K562 (cell line): ENCODE data around the gene COL9A2. TPM values are rescaled to one million over a fixed set of nuclear protein-coding genes. Genes with fewer than 3 reads are reported as not detected.

ENCODE experiments used
- ATAC-seq: fragments of 200-7000 bp; cut with Tn5 transposase; 3 replicates; pipeline ENCODE4 v1.9.1; 2020; ENCODE audit warnings: moderate library complexity
- BruUV-seq: library from RNA; stranded (reverse); fragments of 400-500 nt; replicated peaks from 2 replicates; lab custom pipeline; 2021; lab: Mats Ljungman, UMichigan
- CTCF ChIA-PET: fragments of 300-600 bp; formaldehyde crosslinking; extraction: SDS; loops from one replicate; lab custom pipeline; 2021; ENCODE audit warnings: low intra/inter-chr PET ratio; lab: Yijun Ruan, JAX
- POLR2A ChIA-PET: fragments of 300-600, 350-650 bp; sonication (Branson Sonifier 250); formaldehyde crosslinking; extraction: SDS; loops from one replicate; lab custom pipeline; 2021; ENCODE audit warnings: antibody characterized with exemption, inconsistent platforms; lab: Yijun Ruan, JAX
- DNase-seq, 4 experiments: peaks; one replicate each; pipeline versions ENCODE4 v3.0.0 to v3.0.0-alpha.2; 2011 to 2018; ENCODE audit warnings: low spot score in 3 of 4, mixed read lengths in 3 of 4; ENCODE audit errors: extremely low read depth in 1 of 4
- FAIRE-seq: peaks from 2 replicates; lab custom pipeline; 2011; peaks lifted over from hg19 to GRCh38; lab: Jason Lieb, UNC
- H2AFZ ChIP-seq: 2 replicates; pipeline ENCODE4 v1.6.0; 2011; ENCODE audit warnings: low read depth, low read length, control low read depth, inconsistent platforms
- H3K27ac ChIP-seq: fragments of 200-600 bp; 3 replicates; pipeline ENCODE4 v1.8.0; 2011; ENCODE audit warnings: low read depth, mild to moderate bottlenecking, control low read depth, inconsistent platforms, low read length, moderate library complexity, mixed read lengths; ENCODE audit errors: extremely low read depth
- H3K27me3 ChIP-seq, 2 experiments: fragments of 300-600 bp in 1 of 2; 2 replicates in 1 of 2; 3 replicates in 1 of 2; pipeline versions ENCODE4 v1.6.0 to v1.8.0; 2011; ENCODE audit warnings: inconsistent platforms in 2 of 2, low read length in 2 of 2, mild to moderate bottlenecking in 1 of 2, mixed read lengths in 1 of 2, moderate library complexity in 1 of 2; ENCODE audit not compliant: control insufficient read depth in 2 of 2, insufficient read depth in 2 of 2
- H3K36me3 ChIP-seq: fragments of 300-600 bp; 3 replicates; pipeline ENCODE4 v1.8.0; 2011; ENCODE audit warnings: mild to moderate bottlenecking, low read length, inconsistent platforms; ENCODE audit not compliant: control insufficient read depth, insufficient read depth
- H3K4me1 ChIP-seq, 2 experiments: fragments of 200-600 bp in 1 of 2; replicated peaks in 1 of 2; 2 replicates in 1 of 2; 3 replicates in 1 of 2; pipeline versions ENCODE4 v1.5.1 to v1.8.0; 2011; ENCODE audit warnings: inconsistent platforms in 2 of 2, low read length in 2 of 2, mild to moderate bottlenecking in 1 of 2, mixed read lengths in 1 of 2, moderate library complexity in 1 of 2; ENCODE audit not compliant: control insufficient read depth in 2 of 2, insufficient read depth in 2 of 2
- H3K4me2 ChIP-seq: 2 replicates; pipeline ENCODE4 v1.6.1; 2011; ENCODE audit warnings: low read length, control low read depth, inconsistent platforms, mixed read lengths; ENCODE audit not compliant: insufficient read depth
- H3K4me3 ChIP-seq: fragments of 200-600 bp; sonication (generic), shearing (Covaris generic); 2 replicates; pipeline ENCODE4 v1.5.1; 2016; ENCODE audit warnings: control low read depth, inconsistent platforms
- H3K79me2 ChIP-seq: fragments of 200-600 bp; 3 replicates; pipeline ENCODE4 v1.8.0; 2011; ENCODE audit warnings: low read length, inconsistent platforms; ENCODE audit not compliant: control insufficient read depth, insufficient read depth
- H3K9ac ChIP-seq, 2 experiments: 2 replicates each; pipeline versions ENCODE4 v1.6.0 to v1.6.1; 2011; ENCODE audit warnings: low read depth in 2 of 2, low read length in 2 of 2, control low read depth in 1 of 2, inconsistent platforms in 1 of 2, mild to moderate bottlenecking in 1 of 2, mixed read lengths in 1 of 2; ENCODE audit not compliant: insufficient read depth in 1 of 2
- H3K9me1 ChIP-seq: one replicate; pipeline ENCODE4 v1.6.0; 2011; ENCODE audit warnings: inconsistent platforms, mild to moderate bottlenecking, low read length, moderate library complexity; ENCODE audit not compliant: control insufficient read depth, insufficient read depth
- H3K9me3 ChIP-seq: replicated peaks from 2 replicates; pipeline ENCODE4 v1.5.1; 2011; ENCODE audit warnings: low read depth, low read length, inconsistent platforms; ENCODE audit not compliant: control insufficient read depth, insufficient read depth
- H4K20me1 ChIP-seq: replicated peaks from 2 replicates; pipeline ENCODE4 v1.6.1; 2011; ENCODE audit warnings: low read length, inconsistent platforms, mixed read lengths; ENCODE audit not compliant: control insufficient read depth, insufficient read depth
- C11orf30 ChIP-seq: fragments of 450-650 bp; IDR thresholded peaks from 2 replicates; pipeline ENCODE4 v1.6.1; 2016; ENCODE audit warnings: low read depth, mild to moderate bottlenecking
- CREB3L1 ChIP-seq: fragments of 450-650 bp; IDR thresholded peaks from 2 replicates; pipeline ENCODE4 v1.6.1; 2014; ENCODE audit warnings: low read depth, mild to moderate bottlenecking, moderate library complexity, borderline replicate concordance
- ELK1 ChIP-seq: sonication (generic); formaldehyde crosslinking; IDR thresholded peaks from 2 replicates; pipeline ENCODE4 v1.8.1; 2022; ENCODE audit warnings: missing genetic modification reagents
- EP400 ChIP-seq: fragments of 450-650 bp; IDR thresholded peaks from 2 replicates; pipeline ENCODE4 v1.6.1; 2017; ENCODE audit warnings: antibody characterized with exemption, mild to moderate bottlenecking, moderate library complexity
- ETV1 ChIP-seq: fragments of 450-650 bp; conservative IDR thresholded peaks from 2 replicates; pipeline ENCODE4 v1.6.1; 2016; ENCODE audit warnings: missing genetic modification characterization, control low read depth, low read depth, missing compliant biosample characterization
- HDGF ChIP-seq: fragments of 450-650 bp; IDR thresholded peaks from 2 replicates; pipeline ENCODE4 v1.6.1; 2016
- MYNN ChIP-seq, 2 experiments: sonication (generic); formaldehyde crosslinking in 1 of 2; IDR thresholded peaks; 2 replicates each; pipeline versions ENCODE4 v1.5.0 to v1.6.1; 2016 to 2020; ENCODE audit warnings: antibody characterized with exemption in 1 of 2, missing genetic modification reagents in 1 of 2
- NFIX ChIP-seq: fragments of 250-450 bp; sonication (Bioruptor Pico); IDR thresholded peaks from 2 replicates; pipeline ENCODE4 v1.4.0; 2020; ENCODE audit warnings: low read depth, mild to moderate bottlenecking, moderate library complexity
- PBX2 ChIP-seq, 2 experiments: IDR thresholded peaks in 1 of 2; conservative IDR thresholded peaks in 1 of 2; 2 replicates each; pipeline ENCODE4 v1.6.1; 2016; ENCODE audit warnings: low read depth in 2 of 2, mild to moderate bottlenecking in 1 of 2, missing compliant biosample characterization in 1 of 2, missing genetic modification characterization in 1 of 2, moderate library complexity in 1 of 2
- ZNF12 ChIP-seq: sonication (generic); formaldehyde crosslinking; IDR thresholded peaks from 2 replicates; pipeline ENCODE4 v1.4.0; 2020; ENCODE audit warnings: mild to moderate bottlenecking, missing genetic modification reagents
- ZNF778 ChIP-seq: fragments of 450-650 bp; formaldehyde crosslinking; IDR thresholded peaks from 2 replicates; pipeline ENCODE4 v1.4.0; 2020; ENCODE audit warnings: mild to moderate bottlenecking, moderate library complexity
- ZSCAN32 ChIP-seq: fragments of 450-650 bp; formaldehyde crosslinking; IDR thresholded peaks from 2 replicates; pipeline ENCODE4 v1.4.0; 2020; ENCODE audit warnings: mild to moderate bottlenecking, moderate library complexity
- WGBS: fragments of 100-300 bp; shearing (Covaris generic); methylation state at CpG from one replicate; pipeline ENCODE4 v1.1.6; 2016; ENCODE audit warnings: low coverage, mixed read lengths; ENCODE audit not compliant: insufficient coverage; ENCODE audit errors: missing lambda C conversion rate; 5-methylcytosine and 5-hydroxymethylcytosine counted together
- in situ Hi-C: fragments of 300-500 bp; cut with MboI; formaldehyde crosslinking; loops from 4 replicates; pipeline ENCODE4 v1.15.0; 2018; ENCODE audit warnings: inconsistent platforms, mixed read lengths
- intact Hi-C: fragments of 100-400 bp; cut with micrococcal nuclease; formaldehyde crosslinking; loops from 2 replicates; pipeline ENCODE4 v1.14.2; 2022
- polyA plus RNA-seq, 8 experiments: library from polyadenylated mRNA; depleted of rRNA in 4 of 8; stranded (reverse) in 5 of 8; unstranded in 3 of 8; fragments of >200 nt; fragmentation: Nextera tagmentation in 2 of 8; fragmentation: Illumina TruSeq in 1 of 8; extraction: Ambion mirVana in 2 of 8; extraction: Trizol in 1 of 8; gene quantifications; 2 replicates each; pipeline versions ENCODE4 v1.2.1 to v1.2.3, GENCODE V29; 2011 to 2014; ENCODE audit warnings: inconsistent platforms in 1 of 8, missing spikeins in 1 of 8
- total RNA-seq, 7 experiments: library from RNA; depleted of rRNA in 6 of 7; stranded (reverse); fragments of >200 nt in 6 of 7; fragmentation: Illumina TruSeq in 2 of 7; extraction: Trizol in 2 of 7; gene quantifications; 2 replicates each; pipeline versions ENCODE4 v1.2.1 to v1.2.3, GENCODE V29; 2011 to 2021; ENCODE audit warnings: low replicate concordance in 1 of 7
- TF ChIP-seq, protein P1 (sequence below): fragments of 450-650 bp; conservative IDR thresholded peaks from 2 replicates; pipeline ENCODE4 v1.6.1; 2016; ENCODE audit warnings: missing genetic modification characterization, low read depth, mild to moderate bottlenecking, missing compliant biosample characterization, moderate library complexity
- TF ChIP-seq, protein P2 (sequence below): fragments of 450-650 bp; IDR thresholded peaks from 2 replicates; pipeline ENCODE4 v1.7.0; 2016; ENCODE audit warnings: borderline replicate concordance

The COL9A2 gene
- total and polyA plus RNA-seq, 9 of the 15 experiments (the other 6 are each of a cell fraction or from before 2014, with no cell fraction given) = 0.03 to 2.2 (median 0.31) TPM

DNA sequence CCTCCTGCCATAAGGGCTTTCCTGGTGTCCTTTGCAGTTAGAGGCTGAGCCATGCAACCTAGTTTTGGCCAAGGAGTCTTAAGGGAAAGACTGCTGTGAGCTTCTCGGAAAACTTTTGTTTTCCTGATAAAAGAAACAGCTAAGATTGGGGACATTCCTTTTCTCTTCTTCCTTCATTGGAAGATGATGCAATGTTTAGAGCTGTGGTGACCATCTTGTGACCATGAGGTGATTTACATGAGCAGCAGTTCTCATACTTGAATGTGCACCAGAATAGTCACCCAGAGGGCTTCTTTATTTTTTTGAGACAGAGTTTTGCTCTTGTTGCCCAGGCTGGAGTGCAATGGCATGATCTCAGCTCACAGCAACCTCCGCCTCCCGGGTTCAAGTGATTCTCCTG lies 36.0 kb upstream of the COL9A2 start:
- H3K9me1 ChIP-seq = no peaks in the 10 kb centered on the region
- ATAC-seq (peak; percentile 47), FAIRE-seq (no peak), DNase-seq (no peak)
- intact Hi-C loops (no loop called here), in situ Hi-C loops (no loop called here)
- ChIA-PET POLR2A (interaction anchor here (1.3 to 1.4 kb wide), 2 partner anchors 13 to 24 kb away, joined by 3 read pairs; no protein-coding TSS in a partner anchor), CTCF (no interaction called here)
- no peaks in the 10 kb centered on the region for H3K79me2 ChIP-seq
- no peak overlapping the region for H3K4me2 ChIP-seq
- no peak overlapping the region for H3K4me3 ChIP-seq
- BruUV-seq = no TSS peak
- no peaks in the 10 kb centered on the region for H3K27me3 ChIP-seq
- H3K36me3 ChIP-seq = no peaks in the 10 kb centered on the region
- no peaks in the 10 kb centered on the region for H4K20me1 ChIP-seq
- H3K9ac ChIP-seq = no peak overlapping the region
- no peaks in the 10 kb centered on the region; a peak in 1 of 5 replicates for H3K4me1 ChIP-seq
- no peaks in the 10 kb centered on the region for H3K9me3 ChIP-seq
- WGBS = 61% methylated on average over 1 of the region's 3 CpGs
- H2AFZ ChIP-seq = peak overlapping the region; percentile 42; the same call in 1 of the 2 replicates
- H3K27ac ChIP-seq = no peak overlapping the region
- no peak for TF ChIP-seq PBX2 (CRISPR knock-in tag; IDR thresholded peaks at IDR 0.05; ENCODE audit: low read depth)
- no peak for TF ChIP-seq PBX2 (tag; conservative IDR thresholded peaks at IDR 0.05; ENCODE audit: low read depth)
- TF ChIP-seq HDGF = no peak
- 0 out of 2 replicates have a peak, but pooled peaks have one; percentile 49 for TF ChIP-seq ZSCAN32
- TF ChIP-seq ZNF778 (CRISPR knock-in tag) = no peak
- TF ChIP-seq, protein P1, sequence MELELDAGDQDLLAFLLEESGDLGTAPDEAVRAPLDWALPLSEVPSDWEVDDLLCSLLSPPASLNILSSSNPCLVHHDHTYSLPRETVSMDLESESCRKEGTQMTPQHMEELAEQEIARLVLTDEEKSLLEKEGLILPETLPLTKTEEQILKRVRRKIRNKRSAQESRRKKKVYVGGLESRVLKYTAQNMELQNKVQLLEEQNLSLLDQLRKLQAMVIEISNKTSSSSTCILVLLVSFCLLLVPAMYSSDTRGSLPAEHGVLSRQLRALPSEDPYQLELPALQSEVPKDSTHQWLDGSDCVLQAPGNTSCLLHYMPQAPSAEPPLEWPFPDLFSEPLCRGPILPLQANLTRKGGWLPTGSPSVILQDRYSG (tag) = no peak
- no peak for TF ChIP-seq MYNN (IDR thresholded peaks at IDR 0.05)
- no peak for TF ChIP-seq MYNN (CRISPR knock-in tag; IDR thresholded peaks at IDR 0.05)
- TF ChIP-seq C11orf30 = no peak
- no peak for TF ChIP-seq ETV1
- TF ChIP-seq ZNF12 (CRISPR knock-in tag) = no peak
- no peak for TF ChIP-seq CREB3L1
- no peak for TF ChIP-seq NFIX
- peak; percentile 26; the same call in 1 of the 2 replicates for TF ChIP-seq EP400
- TF ChIP-seq ELK1 = no peak
- TF ChIP-seq, protein P2, sequence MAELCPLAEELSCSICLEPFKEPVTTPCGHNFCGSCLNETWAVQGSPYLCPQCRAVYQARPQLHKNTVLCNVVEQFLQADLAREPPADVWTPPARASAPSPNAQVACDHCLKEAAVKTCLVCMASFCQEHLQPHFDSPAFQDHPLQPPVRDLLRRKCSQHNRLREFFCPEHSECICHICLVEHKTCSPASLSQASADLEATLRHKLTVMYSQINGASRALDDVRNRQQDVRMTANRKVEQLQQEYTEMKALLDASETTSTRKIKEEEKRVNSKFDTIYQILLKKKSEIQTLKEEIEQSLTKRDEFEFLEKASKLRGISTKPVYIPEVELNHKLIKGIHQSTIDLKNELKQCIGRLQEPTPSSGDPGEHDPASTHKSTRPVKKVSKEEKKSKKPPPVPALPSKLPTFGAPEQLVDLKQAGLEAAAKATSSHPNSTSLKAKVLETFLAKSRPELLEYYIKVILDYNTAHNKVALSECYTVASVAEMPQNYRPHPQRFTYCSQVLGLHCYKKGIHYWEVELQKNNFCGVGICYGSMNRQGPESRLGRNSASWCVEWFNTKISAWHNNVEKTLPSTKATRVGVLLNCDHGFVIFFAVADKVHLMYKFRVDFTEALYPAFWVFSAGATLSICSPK = no peak
